HEK293 (cell line): ENCODE results near the gene CRYBG1.

ENCODE experiments used
- CTCF ChIA-PET: fragments of 350-600 bp; formaldehyde crosslinking; extraction: SDS; loops from one replicate; lab custom pipeline; 2021; ENCODE audit warnings: antibody characterized with exemption; lab: Yijun Ruan, JAX
- POLR2A ChIA-PET: fragments of 300-600 bp; formaldehyde crosslinking; extraction: SDS; loops from one replicate; lab custom pipeline; 2020; ENCODE audit warnings: antibody characterized with exemption, inconsistent platforms; lab: Yijun Ruan, JAX
- H3K27ac ChIP-seq: fragments of 200-500 bp; sonication (Bioruptor generic); 2 replicates; pipeline ENCODE4 v1.5.1; 2014; ENCODE audit warnings: low read depth, low read length, control low read depth, inconsistent platforms; ENCODE audit errors: extremely low read depth
- H3K36me3 ChIP-seq, 2 experiments: fragments of 200-500 bp in 1 of 2; sonication (Bioruptor generic) in 1 of 2; 1 replicate in 1 of 2; 2 replicates in 1 of 2; pipeline ENCODE4 v1.5.1; 2014 to 2017; ENCODE audit warnings: inconsistent platforms in 2 of 2, low read length in 2 of 2; ENCODE audit not compliant: control insufficient read depth in 2 of 2, insufficient read depth in 1 of 2
- H3K4me1 ChIP-seq: fragments of 200-500 bp; sonication (Bioruptor generic); 2 replicates; pipeline ENCODE4 v1.5.1; 2014; ENCODE audit warnings: mild to moderate bottlenecking, low read length, inconsistent platforms; ENCODE audit not compliant: control insufficient read depth, insufficient read depth
- H3K4me3 ChIP-seq: 2 replicates; pipeline ENCODE4 v1.5.1; 2011; ENCODE audit warnings: low read depth, mild to moderate bottlenecking, control low read depth, low read length, moderate library complexity
- H3K9me3 ChIP-seq: fragments of 200-500 bp; sonication (Bioruptor generic); 2 replicates; pipeline ENCODE4 v1.5.1; 2014; ENCODE audit warnings: low read depth, low read length, inconsistent platforms; ENCODE audit not compliant: control insufficient read depth, insufficient read depth
- KLF16 ChIP-seq: fragments of 450-650 bp; formaldehyde crosslinking; IDR thresholded peaks from 2 replicates; pipeline ENCODE4 v1.5.1; 2017; ENCODE audit warnings: missing biosample characterization, missing genetic modification characterization
- PRDM1 ChIP-seq: fragments of 450-650 bp; formaldehyde crosslinking; IDR thresholded peaks from 2 replicates; pipeline ENCODE4; 2016; ENCODE audit warnings: missing biosample characterization, missing genetic modification characterization
- SETDB1 ChIP-seq: IDR thresholded peaks from one replicate; pipeline ENCODE4 v1.6.1; 2017; ENCODE audit warnings: mild to moderate bottlenecking, low read length, moderate library complexity, mixed read lengths; ENCODE audit not compliant: insufficient read length
- SP2 ChIP-seq: fragments of 450-650 bp; formaldehyde crosslinking; IDR thresholded peaks from 2 replicates; pipeline ENCODE4 v1.5.1; 2016; ENCODE audit warnings: missing biosample characterization, missing genetic modification characterization
- SP7 ChIP-seq: fragments of 450-650 bp; formaldehyde crosslinking; IDR thresholded peaks from 2 replicates; pipeline ENCODE4 v1.5.1; 2016; ENCODE audit warnings: missing biosample characterization, missing genetic modification characterization
- ZBTB1 ChIP-seq: fragments of 450-650 bp; formaldehyde crosslinking; IDR thresholded peaks from 2 replicates; pipeline ENCODE4 v1.5.1; 2016; ENCODE audit warnings: missing biosample characterization, missing genetic modification characterization
- ZBTB8A ChIP-seq: fragments of 450-650 bp; formaldehyde crosslinking; IDR thresholded peaks from 2 replicates; pipeline ENCODE4 v1.5.1; 2016; ENCODE audit warnings: missing biosample characterization, missing genetic modification characterization
- ZNF10 ChIP-seq: fragments of 450-650 bp; formaldehyde crosslinking; IDR thresholded peaks from 2 replicates; pipeline ENCODE4 v1.5.1; 2017; ENCODE audit warnings: missing biosample characterization, missing genetic modification characterization
- ZNF112 ChIP-seq: fragments of 450-650 bp; formaldehyde crosslinking; IDR thresholded peaks from 2 replicates; pipeline ENCODE4 v1.5.0; 2017; ENCODE audit warnings: missing biosample characterization, missing genetic modification characterization
- ZNF140 ChIP-seq: fragments of 450-650 bp; formaldehyde crosslinking; IDR thresholded peaks from 2 replicates; pipeline ENCODE4 v1.5.1; 2016; ENCODE audit warnings: missing biosample characterization, missing genetic modification characterization
- ZNF175 ChIP-seq: fragments of 450-650 bp; formaldehyde crosslinking; IDR thresholded peaks from 2 replicates; pipeline ENCODE4 v1.5.1; 2016; ENCODE audit warnings: missing biosample characterization, missing genetic modification characterization
- ZNF335 ChIP-seq: fragments of 450-650 bp; formaldehyde crosslinking; conservative IDR thresholded peaks from 2 replicates; pipeline ENCODE4 v1.5.1; 2016; ENCODE audit warnings: missing biosample characterization, missing genetic modification characterization
- ZNF366 ChIP-seq: fragments of 450-650 bp; formaldehyde crosslinking; conservative IDR thresholded peaks from 2 replicates; pipeline ENCODE4 v1.5.1; 2016; ENCODE audit warnings: missing biosample characterization, missing genetic modification characterization
- ZNF530 ChIP-seq: fragments of 450-650 bp; formaldehyde crosslinking; IDR thresholded peaks from 2 replicates; pipeline ENCODE4 v1.5.1; 2016; ENCODE audit warnings: low read depth, missing biosample characterization, missing genetic modification characterization
- ZNF544 ChIP-seq: fragments of 450-650 bp; formaldehyde crosslinking; IDR thresholded peaks from 2 replicates; pipeline ENCODE4 v1.5.0; 2017; ENCODE audit warnings: missing biosample characterization, missing genetic modification characterization
- ZNF548 ChIP-seq: fragments of 450-650 bp; formaldehyde crosslinking; IDR thresholded peaks from 2 replicates; pipeline ENCODE4 v1.5.1; 2016; ENCODE audit warnings: missing biosample characterization, missing genetic modification characterization
- ZNF560 ChIP-seq: fragments of 450-650 bp; formaldehyde crosslinking; IDR thresholded peaks from 2 replicates; pipeline ENCODE4 v1.5.1; 2017; ENCODE audit warnings: missing biosample characterization, missing genetic modification characterization, borderline replicate concordance
- ZNF610 ChIP-seq: fragments of 450-650 bp; formaldehyde crosslinking; IDR thresholded peaks from 2 replicates; pipeline ENCODE4 v1.5.1; 2016; ENCODE audit warnings: missing biosample characterization, missing genetic modification characterization, borderline replicate concordance
- ZNF654 ChIP-seq: fragments of 450-650 bp; formaldehyde crosslinking; IDR thresholded peaks from 2 replicates; pipeline ENCODE4 v1.5.1; 2016; ENCODE audit warnings: low read depth, missing biosample characterization, missing genetic modification characterization
- ZNF830 ChIP-seq: fragments of 450-650 bp; IDR thresholded peaks from 2 replicates; pipeline ENCODE4 v1.5.0; 2018; ENCODE audit warnings: missing biosample characterization, missing genetic modification characterization, low read depth, mild to moderate bottlenecking, moderate library complexity
- TF ChIP-seq, protein P1 (sequence below): IDR thresholded peaks from 2 replicates; pipeline ENCODE4 v1.6.1; 2011; ENCODE audit warnings: mild to moderate bottlenecking, low read depth, low read length, borderline replicate concordance
- TF ChIP-seq, protein P2 (sequence below): fragments of 450-650 bp; formaldehyde crosslinking; IDR thresholded peaks from 2 replicates; pipeline ENCODE4 v1.5.1; 2016; ENCODE audit warnings: missing biosample characterization, missing genetic modification characterization
- TF ChIP-seq, protein P3 (sequence below): fragments of 450-650 bp; formaldehyde crosslinking; conservative IDR thresholded peaks from 2 replicates; pipeline ENCODE4 v1.5.1; 2016; ENCODE audit warnings: low read depth, missing biosample characterization, missing genetic modification characterization

Gene CRYBG1

GRCh38 chr6:106490974-106491373 is 130.5 kb downstream of the CRYBG1 start:
- H3K27ac ChIP-seq, result no peak overlapping the region
- no peaks in the 10 kb centered on the region for H3K36me3 ChIP-seq
- no peaks in the 10 kb centered on the region for H3K4me1 ChIP-seq
- ChIA-PET CTCF (interaction anchor here (0.6 kb wide), 1 partner anchor 153 kb away, joined by 3 read pairs; no protein-coding TSS in a partner anchor), POLR2A (no interaction called here)
- H3K4me3 ChIP-seq, result no peak overlapping the region
- TF ChIP-seq ZNF548 (tag by site-specific recombination) (no peak), SP2 (tag by site-specific recombination) (no peak), ZNF140 (tag by site-specific recombination) (no peak), ZNF175 (tag by site-specific recombination) (no peak), ZBTB1 (tag by site-specific recombination) (no peak), ZNF335 (no peak), ZNF560 (tag by site-specific recombination) (no peak), ZNF544 (tag by site-specific recombination) (no peak), ZNF530 (no peak), ZNF366 (tag by site-specific recombination) (no peak), ZNF10 (no peak), ZNF610 (tag by site-specific recombination) (no peak), ZNF654 (no peak), KLF16 (tag by site-specific recombination) (no peak), SP7 (tag by site-specific recombination) (no peak)
- TF ChIP-seq, protein P1, sequence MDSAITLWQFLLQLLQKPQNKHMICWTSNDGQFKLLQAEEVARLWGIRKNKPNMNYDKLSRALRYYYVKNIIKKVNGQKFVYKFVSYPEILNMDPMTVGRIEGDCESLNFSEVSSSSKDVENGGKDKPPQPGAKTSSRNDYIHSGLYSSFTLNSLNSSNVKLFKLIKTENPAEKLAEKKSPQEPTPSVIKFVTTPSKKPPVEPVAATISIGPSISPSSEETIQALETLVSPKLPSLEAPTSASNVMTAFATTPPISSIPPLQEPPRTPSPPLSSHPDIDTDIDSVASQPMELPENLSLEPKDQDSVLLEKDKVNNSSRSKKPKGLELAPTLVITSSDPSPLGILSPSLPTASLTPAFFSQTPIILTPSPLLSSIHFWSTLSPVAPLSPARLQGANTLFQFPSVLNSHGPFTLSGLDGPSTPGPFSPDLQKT, result no peak
- TF ChIP-seq, protein P2, sequence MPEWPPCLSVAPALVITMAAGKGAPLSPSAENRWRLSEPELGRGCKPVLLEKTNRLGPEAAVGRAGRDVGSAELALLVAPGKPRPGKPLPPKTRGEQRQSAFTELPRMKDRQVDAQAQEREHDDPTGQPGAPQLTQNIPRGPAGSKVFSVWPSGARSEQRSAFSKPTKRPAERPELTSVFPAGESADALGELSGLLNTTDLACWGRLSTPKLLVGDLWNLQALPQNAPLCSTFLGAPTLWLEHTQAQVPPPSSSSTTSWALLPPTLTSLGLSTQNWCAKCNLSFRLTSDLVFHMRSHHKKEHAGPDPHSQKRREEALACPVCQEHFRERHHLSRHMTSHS, result no peak
- TF ChIP-seq, protein P3, sequence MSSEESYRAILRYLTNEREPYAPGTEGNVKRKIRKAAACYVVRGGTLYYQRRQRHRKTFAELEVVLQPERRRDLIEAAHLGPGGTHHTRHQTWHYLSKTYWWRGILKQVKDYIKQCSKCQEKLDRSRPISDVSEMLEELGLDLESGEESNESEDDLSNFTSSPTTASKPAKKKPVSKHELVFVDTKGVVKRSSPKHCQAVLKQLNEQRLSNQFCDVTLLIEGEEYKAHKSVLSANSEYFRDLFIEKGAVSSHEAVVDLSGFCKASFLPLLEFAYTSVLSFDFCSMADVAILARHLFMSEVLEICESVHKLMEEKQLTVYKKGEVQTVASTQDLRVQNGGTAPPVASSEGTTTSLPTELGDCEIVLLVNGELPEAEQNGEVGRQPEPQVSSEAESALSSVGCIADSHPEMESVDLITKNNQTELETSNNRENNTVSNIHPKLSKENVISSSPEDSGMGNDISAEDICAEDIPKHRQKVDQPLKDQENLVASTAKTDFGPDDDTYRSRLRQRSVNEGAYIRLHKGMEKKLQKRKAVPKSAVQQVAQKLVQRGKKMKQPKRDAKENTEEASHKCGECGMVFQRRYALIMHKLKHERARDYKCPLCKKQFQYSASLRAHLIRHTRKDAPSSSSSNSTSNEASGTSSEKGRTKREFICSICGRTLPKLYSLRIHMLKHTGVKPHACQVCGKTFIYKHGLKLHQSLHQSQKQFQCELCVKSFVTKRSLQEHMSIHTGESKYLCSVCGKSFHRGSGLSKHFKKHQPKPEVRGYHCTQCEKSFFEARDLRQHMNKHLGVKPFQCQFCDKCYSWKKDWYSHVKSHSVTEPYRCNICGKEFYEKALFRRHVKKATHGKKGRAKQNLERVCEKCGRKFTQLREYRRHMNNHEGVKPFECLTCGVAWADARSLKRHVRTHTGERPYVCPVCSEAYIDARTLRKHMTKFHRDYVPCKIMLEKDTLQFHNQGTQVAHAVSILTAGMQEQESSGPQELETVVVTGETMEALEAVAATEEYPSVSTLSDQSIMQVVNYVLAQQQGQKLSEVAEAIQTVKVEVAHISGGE, result no peak
- no peaks in the 10 kb centered on the region for H3K9me3 ChIP-seq

- POLR2A ChIA-PET, result no interaction called here
- Histone ChIP-seq H3K36me3 (no peaks in the 10 kb centered on the region), H3K4me3 (no peak overlapping the region), H3K4me1 (no peaks in the 10 kb centered on the region)
- TF ChIP-seq SETDB1 (no peak), ZNF654 (no peak), ZNF830 (no peak), ZNF112 (tag by site-specific recombination) (no peak), PRDM1 (tag by site-specific recombination) (0 out of 2 replicates have a peak, but pooled peaks have one; percentile 14), ZBTB8A (tag by site-specific recombination) (peak; percentile 10; the same call in 1 of the 2 replicates)
- TF ChIP-seq, all 188 proteins: peak for 2
- Histone ChIP-seq H3K27ac (no peak overlapping the region), H3K9me3 (no peaks in the 10 kb centered on the region)
- CTCF ChIA-PET, result interaction anchor here (0.6 to 1.0 kb wide), 4 partner anchors 11 to 1064 kb away, joined by 3 to 6 read pairs (median 4); no protein-coding TSS in a partner anchor
Observed at GRCh38 chr6:106495014-106495413, 134.5 kb downstream of the CRYBG1 start.
